Vagina (tissue), 2 donors: ENCODE results near the gene MEA1. TPM values are rescaled to one million over a fixed set of nuclear protein-coding genes. Genes with fewer than 3 reads are reported as not detected.

Experiments
- DNase-seq, 2 donors: peaks; one replicate each; pipeline ENCODE4 v3.0.0-alpha.2; 2017; ENCODE audit errors: extremely low spot score in 2 of 2
- H3K27ac ChIP-seq: fragments of 200-600 bp; sonication (generic); one replicate; pipeline ENCODE4 v1.5.1; 2019
- H3K27me3 ChIP-seq: fragments of 200-600 bp; sonication (generic); one replicate; pipeline ENCODE4 v1.5.1; 2019
- H3K36me3 ChIP-seq, 2 donors: fragments of 200-600 bp; sonication (generic); one replicate each; pipeline ENCODE4 v1.5.1; 2017 to 2019
- H3K4me1 ChIP-seq: fragments of 200-600 bp; sonication (generic); one replicate; pipeline ENCODE4 v1.5.1; 2019
- H3K4me3 ChIP-seq, 2 donors: fragments of 200-600 bp; sonication (generic); 1 replicate in 1 of 2; 2 replicates in 1 of 2; pipeline ENCODE4 v1.5.1; 2016 to 2019
- H3K9me3 ChIP-seq: fragments of 200-600 bp; sonication (generic); one replicate; pipeline ENCODE4 v1.5.1; 2019
- CTCF ChIP-seq, 3 experiments: fragments of 450-650 bp in 2 of 3; fragments of 200-600 bp in 1 of 3; sonication (generic) in 1 of 3; IDR thresholded peaks; one replicate each; pipeline ENCODE4 v1.5.1; 2017 to 2019; ENCODE audit warnings: antibody characterized with exemption in 3 of 3, mild to moderate bottlenecking in 2 of 3, moderate library complexity in 2 of 3
- POLR2A ChIP-seq, 2 donors: fragments of 450-650 bp; IDR thresholded peaks; one replicate each; pipeline ENCODE4 v1.6.1; 2017; ENCODE audit warnings: antibody characterized with exemption in 2 of 2, mild to moderate bottlenecking in 2 of 2, moderate library complexity in 2 of 2
- POLR2AphosphoS5 ChIP-seq, 2 donors: sonication (generic); formaldehyde crosslinking; IDR thresholded peaks; one replicate each; pipeline ENCODE4 v1.9.0; 2017; ENCODE audit warnings: antibody characterized with exemption in 2 of 2, mild to moderate bottlenecking in 2 of 2, low read depth in 1 of 2; ENCODE audit not compliant: insufficient read depth in 1 of 2
- intact Hi-C: fragments of 100-400 bp; cut with DNase I; formaldehyde crosslinking; loops from one replicate; pipeline ENCODE4 v1.15.1; 2023
- total RNA-seq: library from RNA; depleted of rRNA; stranded (reverse); fragments of >200 nt; gene quantifications from one replicate; pipeline ENCODE4 v1.2.3, GENCODE V29; 2016

Gene MEA1
- total RNA-seq = 40.3 TPM

DNA sequence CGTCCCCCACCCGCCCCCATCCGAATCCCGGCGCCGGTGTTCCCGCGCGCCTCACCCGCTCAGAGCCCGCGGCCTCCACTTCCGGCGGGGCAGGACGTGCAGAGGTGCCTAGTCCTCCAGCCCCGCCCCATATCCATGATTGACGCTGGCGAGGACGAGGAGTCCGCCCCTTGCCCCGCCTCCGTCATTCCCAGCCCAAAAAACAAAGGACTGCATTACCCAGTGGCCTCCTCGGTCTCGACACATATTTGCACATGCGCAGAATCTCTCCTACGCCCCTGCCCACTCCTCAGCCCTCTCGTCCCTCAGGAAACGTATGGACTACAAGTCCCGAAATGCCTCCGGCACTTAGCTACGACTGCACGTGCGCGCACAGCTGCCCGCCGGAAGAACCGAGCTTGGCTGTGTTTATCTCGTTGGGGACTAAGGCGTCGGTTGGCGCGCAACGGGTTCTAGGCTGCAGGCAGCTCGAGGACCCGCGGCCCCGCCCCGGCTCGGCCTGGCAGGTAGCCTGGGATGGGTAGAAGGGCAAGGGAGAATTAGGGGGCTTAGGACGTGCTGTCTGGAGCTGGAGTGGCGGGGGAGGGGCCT lies at the start of gene MEA1, which contains the start of gene KLHDC3:
Gene MEA1 (minus strand): TSS at position 104 of the 591 bp plus-strand sequence. CDS start 133 bp downstream, outside the sequence.
Gene KLHDC3 (plus strand): TSS at position 407 of the 591 bp plus-strand sequence. CDS start 2,944 bp downstream, outside the sequence.
- no peaks in the 10 kb centered on the region for H3K9me3 ChIP-seq
- H3K36me3 ChIP-seq = peaks cover 0 to 43% of the 10 kb centered on the region in 2 donors
- peak; percentile 100 for DNase-seq
- H3K4me3 ChIP-seq = peak within 1 kb of the TSS; percentile 85 to 88
- peak within 1 kb of the TSS; percentile 87 for H3K27ac ChIP-seq
- no peak for TF ChIP-seq CTCF (IDR thresholded peaks at IDR 0.05)
- peak; percentile 85 to 99 for TF ChIP-seq POLR2AphosphoS5 (IDR thresholded peaks at IDR 0.05; ENCODE audit: insufficient read depth in 1 of 2, low read depth in 1 of 2)
- no peak for TF ChIP-seq POLR2A (IDR thresholded peaks at IDR 0.05)
- H3K27me3 ChIP-seq = no peaks in the 10 kb centered on the region
- intact Hi-C loops = loop anchor here (10.0 kb wide), 1 partner anchor 109 kb away; no protein-coding TSS in a partner anchor
- H3K4me1 ChIP-seq = peaks cover 52% of the 10 kb centered on the region

DNA sequence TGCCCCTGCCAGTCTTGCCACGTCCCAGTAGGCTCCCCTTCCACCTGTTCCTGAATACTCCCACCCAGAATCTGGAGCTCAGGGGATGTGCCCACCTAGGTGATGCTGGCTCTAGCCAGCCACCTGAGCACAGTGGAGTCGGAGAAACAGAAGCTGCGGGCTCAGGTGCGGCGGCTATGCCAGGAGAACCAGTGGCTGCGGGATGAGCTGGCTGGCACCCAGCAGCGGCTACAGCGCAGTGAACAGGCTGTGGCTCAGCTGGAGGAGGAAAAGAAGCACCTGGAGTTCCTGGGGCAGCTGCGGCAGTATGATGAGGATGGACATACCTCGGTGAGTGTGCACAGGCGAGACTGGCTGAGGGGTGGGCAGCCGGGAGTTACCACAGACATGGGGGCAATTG lies 49.1 kb upstream of the MEA1 start:
- H3K27me3 ChIP-seq = no peaks in the 10 kb centered on the region
- no peaks in the 10 kb centered on the region for H3K9me3 ChIP-seq
- H3K36me3 ChIP-seq = peaks cover 0 to 35% of the 10 kb centered on the region in 2 donors
- TF ChIP-seq CTCF (IDR thresholded peaks at IDR 0.05) (no peak), POLR2A (IDR thresholded peaks at IDR 0.05) (no peak), POLR2AphosphoS5 (IDR thresholded peaks at IDR 0.05; ENCODE audit: insufficient read depth in 1 of 2, low read depth in 1 of 2) (no peak)
- no peak for DNase-seq
- peaks cover 31% of the 10 kb centered on the region for H3K4me1 ChIP-seq
- no peak overlapping the region for H3K4me3 ChIP-seq
- no peak overlapping the region for H3K27ac ChIP-seq
- intact Hi-C loops = no loop called here

GRCh38 chr6:43061861-43062260 lies 48.1 kb upstream of the MEA1 start:
- Histone ChIP-seq H3K27me3 (no peaks in the 10 kb centered on the region), H3K4me3 (no peak overlapping the region), H3K27ac (no peak overlapping the region), H3K9me3 (no peaks in the 10 kb centered on the region), H3K36me3 (peaks cover 0 to 33% of the 10 kb centered on the region in 2 donors), H3K4me1 (peaks cover 32% of the 10 kb centered on the region)
- TF ChIP-seq CTCF (IDR thresholded peaks at IDR 0.05) = no peak
- TF ChIP-seq POLR2A (IDR thresholded peaks at IDR 0.05) = no peak
- no peak for TF ChIP-seq POLR2AphosphoS5 (IDR thresholded peaks at IDR 0.05; ENCODE audit: insufficient read depth in 1 of 2, low read depth in 1 of 2)
- intact Hi-C loops = no loop called here
- no peak for DNase-seq

DNA sequence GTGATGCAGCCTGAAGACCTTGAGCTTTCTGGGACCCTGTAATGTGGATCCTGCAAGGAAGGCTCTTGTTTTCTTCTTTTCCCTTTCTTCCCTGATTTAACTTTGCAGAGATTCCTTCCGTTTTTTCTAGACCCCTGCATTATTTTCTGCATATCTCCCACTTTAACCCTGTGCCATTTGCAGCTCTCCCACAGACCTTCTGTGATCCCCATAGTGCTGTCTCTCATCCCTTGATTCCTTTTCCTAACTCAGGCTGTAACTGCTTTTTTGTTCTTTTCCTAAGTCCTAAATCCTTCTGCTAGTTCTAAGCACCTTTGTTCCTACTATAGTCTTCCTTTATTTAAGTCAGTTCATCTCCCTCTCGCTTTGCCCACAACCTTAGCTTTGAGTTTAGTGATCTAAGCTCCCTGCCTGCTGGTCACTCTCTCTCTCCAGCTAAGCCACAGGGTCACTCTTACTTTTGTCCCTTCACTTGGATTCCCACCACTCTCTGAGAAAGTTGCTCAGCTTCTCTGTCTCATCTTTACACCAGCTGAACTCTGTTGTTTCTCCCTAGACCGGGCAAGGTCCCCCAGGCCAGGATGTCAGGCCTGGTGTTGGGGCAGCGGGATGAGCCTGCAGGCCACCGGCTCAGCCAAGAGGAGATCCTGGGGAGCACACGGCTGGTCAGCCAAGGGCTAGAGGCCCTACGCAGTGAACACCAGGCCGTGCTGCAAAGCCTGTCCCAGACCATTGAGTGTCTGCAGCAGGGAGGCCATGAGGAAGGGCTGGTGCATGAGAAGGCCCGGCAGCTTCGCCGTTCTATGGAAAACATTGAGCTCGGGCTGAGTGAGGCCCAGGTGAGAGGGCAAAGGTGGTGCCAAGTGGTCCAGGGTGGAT lies 47.2 kb upstream of the MEA1 start:
- Histone ChIP-seq H3K27me3 (no peaks in the 10 kb centered on the region), H3K9me3 (no peaks in the 10 kb centered on the region), H3K4me1 (peaks cover 32% of the 10 kb centered on the region), H3K36me3 (peaks cover 0 to 28% of the 10 kb centered on the region in 2 donors), H3K27ac (peak overlapping the region; percentile 89), H3K4me3 (peak overlapping the region; percentile 75 to 82)
- intact Hi-C loops = no loop called here
- no peak for TF ChIP-seq CTCF (IDR thresholded peaks at IDR 0.05)
- no peak for DNase-seq
